Pericardium fibroblast (primary cell): ENCODE data around the gene NR2E1. TPM values are rescaled to one million over a fixed set of nuclear protein-coding genes. Genes with fewer than 3 reads are reported as not detected.

Experiments
- total RNA-seq: library from RNA; depleted of rRNA; stranded (reverse); fragments of >200 nt; gene quantifications from 2 replicates; pipeline ENCODE4 v1.2.3, GENCODE V29; 2015

Gene NR2E1
- not detected in 2 replicates for total RNA-seq

GRCh38 chr6:108165714-108166663 is at the start of gene NR2E1:
Gene NR2E1 (plus strand): TSS chr6:108166022. CDS start chr6:108166766, 744 bp downstream.

Other genes starting within 250 kb of the NR2E1 start
- gene SEC63, start 207.8 kb upstream of the NR2E1 start, total RNA-seq: 25.3 and 30.5 TPM in 2 replicates
- 26.4 and 35.6 TPM in 2 replicates for gene OSTM1, start 91.3 kb upstream of the NR2E1 start, total RNA-seq
- gene SNX3, start 95.0 kb downstream of the NR2E1 start, total RNA-seq: 172 and 187 TPM in 2 replicates
- gene AFG1L, start 129.0 kb downstream of the NR2E1 start, total RNA-seq: 3.0 and 4.6 TPM in 2 replicates